ENCODE measurements around the gene TSPAN18. TPM values are rescaled to one million over a fixed set of nuclear protein-coding genes. Genes with fewer than 3 reads are reported as not detected.

TSPAN18 gene
- total and polyA plus RNA-seq, 2 experiments from 2014 or later, result 9.5 to 21.5 TPM

DNA sequence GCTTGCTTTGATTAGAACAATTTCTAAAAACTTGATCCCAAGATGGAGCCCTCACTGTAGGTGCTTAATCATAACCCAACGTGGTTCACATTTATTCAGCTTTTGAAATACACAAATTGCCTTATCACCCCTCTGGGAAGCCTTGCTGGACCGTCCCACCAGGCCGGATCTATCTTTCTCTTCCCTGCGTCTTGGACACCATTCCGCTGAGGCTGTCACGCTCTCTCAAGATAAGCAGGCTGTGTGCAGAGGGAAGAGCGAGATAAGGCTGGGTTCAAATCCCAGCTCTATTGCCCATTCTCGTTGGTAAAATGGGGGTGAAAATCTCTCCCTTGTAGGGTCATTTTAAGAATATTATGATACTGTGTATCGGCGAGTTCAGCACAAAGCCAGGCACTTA, 244.4 kb downstream of the TSPAN18 start:
- H3K9me3 ChIP-seq (ENCODE audit: low read depth), result no peaks in the 10 kb centered on the region
- no peaks in the 10 kb centered on the region for H3K4me1 ChIP-seq (ENCODE audit: insufficient read depth)
- no peak overlapping the region for H3K27ac ChIP-seq
- no peaks in the 10 kb centered on the region for H3K27me3 ChIP-seq
- no peak overlapping the region for H2AFZ ChIP-seq
- TF ChIP-seq EZH2phosphoT487 (IDR thresholded peaks at IDR 0.05; ENCODE audit: low read depth, severe bottlenecking, unreplicated experiment) (no peak), EZH2 (IDR thresholded peaks at IDR 0.05; ENCODE audit: borderline replicate concordance) (no peak)
- TF ChIP-seq, protein P1, sequence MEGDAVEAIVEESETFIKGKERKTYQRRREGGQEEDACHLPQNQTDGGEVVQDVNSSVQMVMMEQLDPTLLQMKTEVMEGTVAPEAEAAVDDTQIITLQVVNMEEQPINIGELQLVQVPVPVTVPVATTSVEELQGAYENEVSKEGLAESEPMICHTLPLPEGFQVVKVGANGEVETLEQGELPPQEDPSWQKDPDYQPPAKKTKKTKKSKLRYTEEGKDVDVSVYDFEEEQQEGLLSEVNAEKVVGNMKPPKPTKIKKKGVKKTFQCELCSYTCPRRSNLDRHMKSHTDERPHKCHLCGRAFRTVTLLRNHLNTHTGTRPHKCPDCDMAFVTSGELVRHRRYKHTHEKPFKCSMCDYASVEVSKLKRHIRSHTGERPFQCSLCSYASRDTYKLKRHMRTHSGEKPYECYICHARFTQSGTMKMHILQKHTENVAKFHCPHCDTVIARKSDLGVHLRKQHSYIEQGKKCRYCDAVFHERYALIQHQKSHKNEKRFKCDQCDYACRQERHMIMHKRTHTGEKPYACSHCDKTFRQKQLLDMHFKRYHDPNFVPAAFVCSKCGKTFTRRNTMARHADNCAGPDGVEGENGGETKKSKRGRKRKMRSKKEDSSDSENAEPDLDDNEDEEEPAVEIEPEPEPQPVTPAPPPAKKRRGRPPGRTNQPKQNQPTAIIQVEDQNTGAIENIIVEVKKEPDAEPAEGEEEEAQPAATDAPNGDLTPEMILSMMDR (IDR thresholded peaks at IDR 0.05; ENCODE audit: poor library complexity), result no peak
- H3K4me3 ChIP-seq, result no peak overlapping the region
- H3K79me2 ChIP-seq, result no peaks in the 10 kb centered on the region
- 73% methylated on average over 10 of the region's 10 CpGs for WGBS (ENCODE audit: low lambda C conversion rate, missing lambda C conversion rate)
- H3K4me2 ChIP-seq, result no peak overlapping the region
- no peak for DNase-seq (ENCODE audit: low spot score)
- H4K20me1 ChIP-seq (ENCODE audit: insufficient read depth, poor library complexity, severe bottlenecking), result no peaks in the 10 kb centered on the region
- H3K36me3 ChIP-seq (replicated peaks; ENCODE audit: insufficient read depth, low read depth), result no peaks in the 10 kb centered on the region
- no peaks in the 10 kb centered on the region for H3K9me2 ChIP-seq (replicated peaks; ENCODE audit: insufficient read depth)

DNA sequence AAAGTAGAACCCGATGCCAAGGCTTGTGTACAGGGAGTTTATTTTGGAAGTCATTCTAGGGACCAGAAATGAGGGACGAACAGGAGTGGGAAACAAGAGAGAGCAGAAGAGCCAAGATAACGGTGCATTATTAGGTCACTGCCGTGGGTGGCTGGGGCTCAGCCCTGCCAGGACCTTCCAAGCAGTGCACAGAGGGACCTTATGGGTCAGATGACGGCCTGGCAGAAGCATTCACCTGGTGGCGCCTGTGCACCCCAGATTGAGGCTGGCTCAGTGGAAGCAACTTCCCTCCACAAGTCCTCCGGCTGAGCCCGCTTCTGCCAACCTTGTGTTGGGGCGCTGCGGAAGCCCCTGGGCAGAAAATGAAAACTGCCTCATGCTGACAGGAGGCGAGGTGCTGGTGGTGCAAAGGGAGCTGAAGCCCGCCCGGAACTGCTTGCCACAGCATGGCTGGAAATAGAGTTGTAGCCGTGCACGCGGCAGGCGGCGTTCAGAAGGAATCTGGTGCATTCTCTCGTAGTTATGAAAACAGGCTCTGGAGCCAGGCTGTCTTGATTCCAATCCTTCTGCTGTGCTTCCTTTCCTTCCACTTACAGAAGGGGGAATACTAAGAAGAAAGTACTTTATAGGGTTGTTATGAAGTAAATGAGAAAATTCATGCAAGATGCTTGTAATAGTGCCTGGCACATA, 246.1 kb downstream of the TSPAN18 start:
- 83% methylated on average over 19 of the region's 19 CpGs for WGBS (ENCODE audit: low lambda C conversion rate, missing lambda C conversion rate)
- Histone ChIP-seq H4K20me1 (ENCODE audit: insufficient read depth, poor library complexity, severe bottlenecking) (no peaks in the 10 kb centered on the region), H3K4me2 (no peak overlapping the region), H3K4me3 (no peak overlapping the region), H3K79me2 (no peaks in the 10 kb centered on the region), H3K27me3 (no peaks in the 10 kb centered on the region), H2AFZ (no peak overlapping the region), H3K9me2 (replicated peaks; ENCODE audit: insufficient read depth) (no peaks in the 10 kb centered on the region), H3K36me3 (replicated peaks; ENCODE audit: insufficient read depth, low read depth) (no peaks in the 10 kb centered on the region), H3K27ac (no peak overlapping the region), H3K9me3 (ENCODE audit: low read depth) (no peaks in the 10 kb centered on the region), H3K4me1 (ENCODE audit: insufficient read depth) (peaks cover 14% of the 10 kb centered on the region)
- DNase-seq (ENCODE audit: low spot score), result no peak
- TF ChIP-seq EZH2phosphoT487 (IDR thresholded peaks at IDR 0.05; ENCODE audit: low read depth, severe bottlenecking, unreplicated experiment), result no peak
- TF ChIP-seq, protein P1 (IDR thresholded peaks at IDR 0.05; ENCODE audit: poor library complexity), result no peak
- no peak for TF ChIP-seq EZH2 (IDR thresholded peaks at IDR 0.05; ENCODE audit: borderline replicate concordance)

GRCh38 chr11:44973632-44974401, 247.1 kb downstream of the TSPAN18 start:
- no peaks in the 10 kb centered on the region for H3K27me3 ChIP-seq
- no peaks in the 10 kb centered on the region for H3K9me2 ChIP-seq (replicated peaks; ENCODE audit: insufficient read depth)
- 78% methylated on average over 13 of the region's 13 CpGs for WGBS (ENCODE audit: low lambda C conversion rate, missing lambda C conversion rate)
- peaks cover 23% of the 10 kb centered on the region for H3K4me1 ChIP-seq (ENCODE audit: insufficient read depth)
- H3K4me2 ChIP-seq, result no peak overlapping the region
- no peaks in the 10 kb centered on the region for H3K79me2 ChIP-seq
- no peak overlapping the region for H3K27ac ChIP-seq
- no peaks in the 10 kb centered on the region for H3K36me3 ChIP-seq (replicated peaks; ENCODE audit: insufficient read depth, low read depth)
- H4K20me1 ChIP-seq (ENCODE audit: insufficient read depth, poor library complexity, severe bottlenecking), result no peaks in the 10 kb centered on the region
- no peak for DNase-seq (ENCODE audit: low spot score)
- H2AFZ ChIP-seq, result no peak overlapping the region
- no peaks in the 10 kb centered on the region for H3K9me3 ChIP-seq (ENCODE audit: low read depth)
- no peak for TF ChIP-seq EZH2 (IDR thresholded peaks at IDR 0.05; ENCODE audit: borderline replicate concordance)
- no peak for TF ChIP-seq EZH2phosphoT487 (IDR thresholded peaks at IDR 0.05; ENCODE audit: low read depth, severe bottlenecking, unreplicated experiment)
- TF ChIP-seq, protein P1 (IDR thresholded peaks at IDR 0.05; ENCODE audit: poor library complexity), result no peak
- no peak overlapping the region for H3K4me3 ChIP-seq
